NCI-H146 (cell line): Measurements from ENCODE around the gene FAM50B.

Source experiments
- DNase-seq: peaks from one replicate; lab custom pipeline; 2025; lab: John Stamatoyannopoulos, UW

The FAM50B gene

DNA sequence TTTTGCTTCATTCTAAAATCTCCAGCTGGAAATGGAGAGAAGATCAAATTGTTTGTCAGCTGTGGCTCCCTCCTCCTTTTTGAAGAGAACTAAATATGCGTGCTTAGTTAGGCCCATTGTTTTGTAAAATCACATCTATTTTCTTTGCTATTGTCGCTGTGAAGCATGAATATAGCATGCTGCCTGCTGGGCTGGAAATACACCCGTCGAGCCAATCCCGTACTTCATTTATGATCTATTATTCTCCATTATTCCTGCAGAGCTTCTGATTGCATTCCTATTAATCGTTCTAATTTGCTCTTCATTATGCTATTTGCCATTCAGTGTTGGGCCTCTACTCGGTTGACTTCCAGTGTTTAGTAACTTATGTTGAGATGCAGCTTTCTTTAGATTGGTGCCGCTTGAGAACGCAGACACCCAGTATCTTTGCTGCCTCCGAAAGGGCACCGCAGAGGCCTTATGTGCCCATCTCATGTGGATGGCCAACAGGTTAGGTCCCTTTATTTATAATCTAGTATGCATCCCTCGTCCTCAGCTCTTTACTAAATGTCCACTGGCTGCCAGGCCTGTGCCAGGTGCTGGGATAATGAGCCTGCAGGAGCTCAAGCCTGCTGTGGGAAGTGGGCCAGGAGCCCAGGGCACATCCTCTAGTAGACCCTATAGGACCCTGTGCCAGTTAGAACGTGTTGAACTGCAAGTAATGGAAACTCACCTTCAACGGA is 45.6 kb downstream of the FAM50B start:
- peak; percentile 61 for DNase-seq

- no peak for DNase-seq
These were observed 46.1 kb downstream of the FAM50B start for GRCh38 chr6:3895312-3895653.

DNA sequence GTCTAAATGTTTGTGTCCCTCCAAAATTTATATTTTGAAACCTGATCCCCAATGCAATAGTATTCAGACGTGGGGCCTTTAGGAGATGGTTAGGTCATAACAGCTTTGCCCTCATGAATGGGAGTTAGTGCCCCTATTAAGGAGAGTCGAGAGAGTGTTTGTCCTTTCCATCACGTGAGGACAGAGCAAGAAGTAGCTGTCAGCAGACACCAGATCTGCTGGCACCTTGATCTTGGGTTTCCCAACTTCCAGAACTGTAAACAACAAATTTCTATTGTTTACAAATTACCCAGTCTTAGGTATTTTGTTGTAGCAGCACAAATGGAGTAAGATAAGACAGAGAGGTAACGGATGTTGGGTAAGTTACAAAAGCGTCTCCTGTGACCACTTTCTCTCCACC is 46.6 kb downstream of the FAM50B start:
- DNase-seq, result no peak

GRCh38 chr6:3898265-3898994 is 49.3 kb downstream of the FAM50B start:
- DNase-seq, result no peak

DNA sequence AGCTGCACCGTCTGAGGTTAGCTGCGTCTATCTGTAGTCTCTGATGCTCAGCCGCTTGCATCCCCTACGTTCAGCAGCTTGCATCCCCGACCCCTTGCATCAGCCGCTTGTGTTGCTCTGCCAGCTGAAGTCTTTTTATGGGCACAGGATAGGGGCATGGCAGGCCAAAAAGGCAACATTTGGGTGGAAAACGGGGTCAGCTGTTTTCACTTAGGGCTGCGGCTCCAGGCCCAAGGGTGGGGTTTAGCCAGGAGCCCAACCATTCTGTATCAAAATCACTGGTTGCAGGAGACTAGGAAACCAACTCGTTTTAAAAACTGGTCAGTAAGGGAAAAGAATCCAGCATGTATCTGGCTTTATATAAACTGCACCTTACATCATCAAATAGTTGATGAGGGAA is 49.9 kb downstream of the FAM50B start:
- no peak for DNase-seq

- no peak for DNase-seq
These were observed 50.8 kb downstream of the FAM50B start for GRCh38 chr6:3899970-3900439.
